NB4 (cell line): ENCODE results near the gene LIN37.

Experiments used
- CTCF ChIP-seq: IDR thresholded peaks from one replicate; pipeline ENCODE4 v1.5.1; 2012; ENCODE audit warnings: low read depth, low read length
- MYC ChIP-seq: IDR thresholded peaks from 2 replicates; pipeline ENCODE4 v1.6.1; 2011; ENCODE audit warnings: low read depth, low read length
- POLR2A ChIP-seq: IDR thresholded peaks from 2 replicates; pipeline ENCODE4 v1.6.1; 2011; ENCODE audit warnings: mild to moderate bottlenecking; ENCODE audit not compliant: insufficient read length; ENCODE audit errors: extremely low read depth

- TF ChIP-seq CTCF = no peak
- TF ChIP-seq POLR2A = no peak
- TF ChIP-seq MYC = no peak
Measured at GRCh38 chr19:35775046-35775297, 26.6 kb downstream of the LIN37 start.
